Left colon (tissue), 2 donors: Measurements from ENCODE around the gene HYDIN. TPM values are rescaled to one million over a fixed set of nuclear protein-coding genes. Genes with fewer than 3 reads are reported as not detected.

Experiments
- ATAC-seq: fragments of 200-7000 bp; cut with Tn5 transposase; one replicate; pipeline ENCODE4 v1.9.1; 2020; ENCODE audit warnings: mild to moderate bottlenecking, moderate library complexity
- DNase-seq, 2 donors: peaks; one replicate each; pipeline ENCODE4 v3.0.0-alpha.2; 2020
- intact Hi-C, 2 donors: fragments of 100-400 bp; cut with DNase I in 1 of 2; cut with micrococcal nuclease in 1 of 2; formaldehyde crosslinking; loops; one replicate each; pipeline versions ENCODE4 v1.11.2 to v1.14.0; 2022; cut with DNase I, micrococcal nuclease
- total RNA-seq, 2 donors: library from RNA; stranded (reverse); fragmentation: NEBNext Ultra II Directional; extraction: Animal tissue kit (Norgen Biotek cat#: 25700); gene quantifications; one replicate each; pipeline ENCODE4 v1.2.1, GENCODE V29; 2021
- donor health status: DM: no; HTN: no; CAD: no.
- donor health status: DM: yes; HTN: yes; CAD: no.

Gene HYDIN
- total RNA-seq, 2 donors from 2014 or later, result 0.67 to 1.9 TPM

DNA sequence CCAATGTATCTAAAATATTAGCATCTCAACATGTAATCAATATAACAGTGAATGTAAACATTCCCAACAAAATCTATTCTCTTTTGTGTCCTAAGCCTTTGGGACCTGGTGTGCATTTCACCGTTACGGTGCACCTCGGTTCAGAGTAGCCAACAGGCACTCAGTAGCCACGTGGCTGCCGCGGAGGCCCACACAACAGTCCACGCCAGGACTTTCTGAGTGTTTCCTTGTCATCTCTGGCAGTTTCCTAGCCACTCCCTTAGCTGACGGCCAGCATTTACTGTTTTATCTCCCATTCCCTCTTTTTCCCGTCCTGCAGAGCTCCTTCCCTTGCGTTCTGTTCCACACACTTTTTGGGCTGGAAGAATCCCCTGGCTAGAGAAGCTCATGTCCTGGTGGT is 465.9 kb downstream of the HYDIN start:
- intact Hi-C loops, result loop anchor here in 1 of 2 donors (10.0 kb wide), 1 partner anchor 90 kb away; no protein-coding TSS in a partner anchor
- no peak for DNase-seq
- no peak for ATAC-seq

DNA sequence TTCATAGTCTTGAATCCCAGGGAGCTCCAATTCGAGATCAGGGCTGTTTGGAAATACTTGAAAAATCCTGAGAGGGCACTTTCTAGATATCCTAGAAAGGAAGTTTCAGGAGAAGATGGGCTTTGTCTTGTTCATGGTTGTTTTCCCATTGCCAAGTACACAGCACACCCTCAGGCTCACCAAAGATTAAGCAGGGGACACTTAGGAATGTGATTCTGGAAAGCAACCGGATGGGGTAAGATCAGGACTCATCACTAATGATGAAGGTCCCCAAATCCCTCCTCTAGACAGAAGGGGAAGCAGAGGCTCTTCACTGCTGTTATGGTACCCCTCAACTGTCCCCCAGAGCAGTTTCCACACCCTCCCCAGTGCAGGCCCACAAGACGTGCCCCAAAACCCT is 470.3 kb downstream of the HYDIN start:
- ATAC-seq (no peak), DNase-seq (no peak)
- intact Hi-C loops, result loop anchor here in 1 of 2 donors (10.0 kb wide), 1 partner anchor 85 kb away; no protein-coding TSS in a partner anchor

DNA sequence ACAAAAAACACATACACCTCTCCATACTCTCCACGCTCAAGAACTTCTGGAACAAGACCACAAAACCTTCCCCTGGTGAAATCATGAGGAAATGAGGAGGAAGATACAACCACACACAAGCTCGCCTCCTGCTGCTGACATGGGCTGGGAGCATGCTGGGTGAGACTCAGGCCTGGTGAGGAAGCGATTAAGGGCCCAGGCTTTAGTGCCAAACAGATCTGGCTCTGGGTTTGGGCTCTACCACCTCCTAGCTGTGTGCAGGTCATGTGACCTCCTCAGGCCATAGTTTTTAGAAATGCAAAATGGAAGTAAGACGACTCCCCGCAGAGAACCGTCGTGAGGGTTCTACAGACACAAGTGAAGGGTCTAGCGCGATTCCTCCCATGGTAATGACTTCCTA is 470.9 kb downstream of the HYDIN start:
- ATAC-seq (no peak), DNase-seq (no peak)
- intact Hi-C loops, result loop anchor here in 1 of 2 donors (10.0 kb wide), 1 partner anchor 85 kb away; no protein-coding TSS in a partner anchor

DNA sequence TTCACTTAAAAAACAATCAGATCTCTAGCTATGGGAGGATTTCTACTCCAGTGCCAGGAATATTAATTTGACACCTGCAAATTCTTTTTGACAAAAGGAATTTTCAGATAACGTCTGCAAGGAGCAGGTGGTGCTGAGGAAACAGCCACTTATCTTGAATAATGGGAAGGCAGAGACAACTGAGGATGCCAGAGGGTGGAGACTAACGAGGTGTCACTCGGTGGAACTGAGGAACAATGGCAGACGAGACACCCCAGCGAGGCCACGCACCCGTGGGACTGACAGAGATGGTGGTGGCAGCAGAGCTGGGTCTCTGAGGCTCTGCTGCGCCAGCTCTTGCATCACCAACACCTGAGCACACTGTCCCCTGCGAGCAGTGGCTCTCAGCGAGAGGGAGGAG is 471.7 kb downstream of the HYDIN start:
- ATAC-seq, result no peak

More for the DNA sequence above, 471.7 kb downstream of the HYDIN start:
- DNase-seq, result no peak
- intact Hi-C loops, result no loop called here

Other genes starting within 250 kb of the HYDIN start
- 10 to 100 TPM; 17.7 to 21.8 TPM for gene CMTR2, start 58.7 kb upstream of the HYDIN start, total RNA-seq
- 1 to 10 TPM; 4.4 to 6.6 TPM for gene CALB2, start 128.0 kb upstream of the HYDIN start, total RNA-seq
- not detected for gene TLE7, start 211.3 kb upstream of the HYDIN start, total RNA-seq
- 1 to 10 TPM; 6.4 to 7.2 TPM for gene ZNF23, start 231.5 kb upstream of the HYDIN start, total RNA-seq